T-cell (primary cell): ENCODE measurements around the gene CFAP300. TPM values are rescaled to one million over a fixed set of nuclear protein-coding genes. Genes with fewer than 3 reads are reported as not detected.

Experiments used
- total RNA-seq, 35 experiments: library from RNA in 6 of 35; stranded (reverse) in 6 of 35; fragments of 120-200 nt in 1 of 35; gene quantifications; one replicate each; pipeline versions ENCODE4 v1.2.1 to v1.2.4 and lab custom pipeline; 2013 to 2026

The CFAP300 gene
- total RNA-seq, 5 donors from 2014 or later (not counting 1 experiment from before 2014, with no cell fraction given) = not detected

Other genes with a start within 250 kb of the CFAP300 start
- 1 to 10 TPM; 1.6 to 2.2 (median 1.7) TPM for gene CEP126, start 132.4 kb upstream of the CFAP300 start, total RNA-seq
- not detected for gene ANGPTL5, start 130.9 kb upstream of the CFAP300 start, total RNA-seq
- under 1 TPM; 0.23 to 0.86 (median 0.63) TPM for gene YAP1, start 63.0 kb downstream of the CFAP300 start, total RNA-seq